ENCODE results near the gene HKDC1. TPM values are rescaled to one million over a fixed set of nuclear protein-coding genes. Genes with fewer than 3 reads are reported as not detected.

The HKDC1 gene, protein sequence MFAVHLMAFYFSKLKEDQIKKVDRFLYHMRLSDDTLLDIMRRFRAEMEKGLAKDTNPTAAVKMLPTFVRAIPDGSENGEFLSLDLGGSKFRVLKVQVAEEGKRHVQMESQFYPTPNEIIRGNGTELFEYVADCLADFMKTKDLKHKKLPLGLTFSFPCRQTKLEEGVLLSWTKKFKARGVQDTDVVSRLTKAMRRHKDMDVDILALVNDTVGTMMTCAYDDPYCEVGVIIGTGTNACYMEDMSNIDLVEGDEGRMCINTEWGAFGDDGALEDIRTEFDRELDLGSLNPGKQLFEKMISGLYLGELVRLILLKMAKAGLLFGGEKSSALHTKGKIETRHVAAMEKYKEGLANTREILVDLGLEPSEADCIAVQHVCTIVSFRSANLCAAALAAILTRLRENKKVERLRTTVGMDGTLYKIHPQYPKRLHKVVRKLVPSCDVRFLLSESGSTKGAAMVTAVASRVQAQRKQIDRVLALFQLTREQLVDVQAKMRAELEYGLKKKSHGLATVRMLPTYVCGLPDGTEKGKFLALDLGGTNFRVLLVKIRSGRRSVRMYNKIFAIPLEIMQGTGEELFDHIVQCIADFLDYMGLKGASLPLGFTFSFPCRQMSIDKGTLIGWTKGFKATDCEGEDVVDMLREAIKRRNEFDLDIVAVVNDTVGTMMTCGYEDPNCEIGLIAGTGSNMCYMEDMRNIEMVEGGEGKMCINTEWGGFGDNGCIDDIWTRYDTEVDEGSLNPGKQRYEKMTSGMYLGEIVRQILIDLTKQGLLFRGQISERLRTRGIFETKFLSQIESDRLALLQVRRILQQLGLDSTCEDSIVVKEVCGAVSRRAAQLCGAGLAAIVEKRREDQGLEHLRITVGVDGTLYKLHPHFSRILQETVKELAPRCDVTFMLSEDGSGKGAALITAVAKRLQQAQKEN
- 0.14 and 2.6 TPM in 2 replicates for total RNA-seq

DNA sequence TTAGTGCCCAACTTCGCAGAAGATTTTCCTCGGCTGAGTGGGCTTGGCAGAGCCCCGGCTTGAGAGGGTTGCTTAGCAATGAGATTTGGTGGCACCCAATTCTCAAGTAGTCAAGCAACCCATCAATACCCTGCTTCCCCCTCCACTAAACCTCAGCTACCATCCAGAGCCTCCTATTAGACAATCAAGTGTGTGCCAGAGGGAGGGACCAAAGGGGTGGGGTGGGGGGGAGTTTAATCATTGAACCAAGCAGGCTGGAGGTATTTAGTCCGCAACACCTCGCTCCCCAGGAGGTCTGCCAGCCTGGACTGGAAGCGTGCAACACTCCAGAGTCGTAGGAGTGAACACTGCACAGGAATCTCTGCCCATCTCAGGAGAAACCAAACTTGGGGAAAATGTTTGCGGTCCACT lies at the start of gene HKDC1:
Gene HKDC1, plus strand, starts transcription at position 292 of the 411 bp plus-strand sequence. Its CDS starts 104 bp downstream, at position 396.

GRCh38 chr10:69179743-69180524 lies 40.2 kb upstream of the HKDC1 start, which contains the start of gene SUPV3L1:
SUPV3L1 (plus strand) TSS chr10:69180234; CDS start chr10:69180292, 58 bp downstream.

GRCh38 chr10:69278446-69278963 lies 58.4 kb downstream of the HKDC1 start, which contains the start of gene HK1:
HK1 (plus strand) TSS chr10:69278496.

Other genes with a start within 250 kb of the HKDC1 start
- 34.6 and 68.1 TPM in 2 replicates for gene KIFBP, start 231.5 kb upstream of the HKDC1 start, total RNA-seq
- gene SRGN, start 132.2 kb upstream of the HKDC1 start, total RNA-seq = 8.3 and 29.1 TPM in 2 replicates
- 22.9 and 53.8 TPM in 2 replicates for gene VPS26A, start 96.2 kb upstream of the HKDC1 start, total RNA-seq
- gene SUPV3L1, start 40.1 kb upstream of the HKDC1 start, total RNA-seq = 27.6 and 63.2 TPM in 2 replicates
- 164 and 211 TPM in 2 replicates for gene HK1, start 58.2 kb downstream of the HKDC1 start, total RNA-seq
- not detected in 2 replicates for gene TACR2, start 196.6 kb downstream of the HKDC1 start, total RNA-seq
- 13.5 and 17.1 TPM in 2 replicates for gene TSPAN15, start 231.1 kb downstream of the HKDC1 start, total RNA-seq